Large intestine (tissue), 3 donors: ENCODE results near the gene LAMB3. TPM values are rescaled to one million over a fixed set of nuclear protein-coding genes. Genes with fewer than 3 reads are reported as not detected.

ENCODE experiments used
- DNase-seq, 2 donors: peaks; one replicate each; pipeline versions ENCODE4 v3.0.0 to v3.0.0-alpha.2; 2013
- H3K27ac ChIP-seq: one replicate; pipeline ENCODE4 v1.5.1; 2013; ENCODE audit warnings: low read length
- H3K27me3 ChIP-seq: 2 replicates; pipeline ENCODE4 v1.6.1; 2013; ENCODE audit warnings: low read length; ENCODE audit not compliant: control insufficient read depth, insufficient read depth
- H3K36me3 ChIP-seq: 2 replicates; pipeline ENCODE4 v1.6.1; 2013; ENCODE audit warnings: low read length; ENCODE audit not compliant: control insufficient read depth, insufficient read depth
- H3K4me1 ChIP-seq: one replicate; pipeline ENCODE4 v1.6.1; 2013; ENCODE audit warnings: low read length; ENCODE audit not compliant: control insufficient read depth, insufficient read depth
- H3K4me3 ChIP-seq: one replicate; pipeline ENCODE4 v1.5.1; 2013; ENCODE audit warnings: low read length
- H3K9me3 ChIP-seq: one replicate; pipeline ENCODE4 v1.6.1; 2013; ENCODE audit warnings: mild to moderate bottlenecking, low read depth, low read length, moderate library complexity; ENCODE audit not compliant: control insufficient read depth
- WGBS: methylation state at CpG from one replicate; pipeline ENCODE4 v1.1.5; 2013; ENCODE audit warnings: low lambda C conversion rate; ENCODE audit not compliant: insufficient coverage; 5-methylcytosine and 5-hydroxymethylcytosine counted together
- polyA plus RNA-seq: library from polyadenylated mRNA; unstranded; fragments of 120-200 nt; gene quantifications from one replicate; pipeline ENCODE4 v1.2.1, GENCODE V29; 2013

The LAMB3 gene
- polyA plus RNA-seq, 1 donor, result 156 TPM

GRCh38 chr1:209634005-209634737 lies 18.1 kb downstream of the LAMB3 start:
- Histone ChIP-seq H3K4me3 (no peak overlapping the region), H3K9me3 (no peaks in the 10 kb centered on the region), H3K4me1 (no peaks in the 10 kb centered on the region), H3K36me3 (peaks cover 82% of the 10 kb centered on the region), H3K27me3 (no peaks in the 10 kb centered on the region), H3K27ac (no peak overlapping the region)
- WGBS, result no CpG with 5 or more reads among the region's 20 CpGs
- DNase-seq, result no peak

GRCh38 chr1:209633335-209633997 lies 18.8 kb downstream of the LAMB3 start:
- no peaks in the 10 kb centered on the region for H3K9me3 ChIP-seq
- WGBS, result 100% methylated on average over 1 of the region's 6 CpGs
- peaks cover 84% of the 10 kb centered on the region for H3K36me3 ChIP-seq
- H3K27me3 ChIP-seq, result no peaks in the 10 kb centered on the region
- no peak overlapping the region for H3K27ac ChIP-seq
- no peaks in the 10 kb centered on the region for H3K4me1 ChIP-seq
- no peak overlapping the region for H3K4me3 ChIP-seq
- no peak for DNase-seq

DNA sequence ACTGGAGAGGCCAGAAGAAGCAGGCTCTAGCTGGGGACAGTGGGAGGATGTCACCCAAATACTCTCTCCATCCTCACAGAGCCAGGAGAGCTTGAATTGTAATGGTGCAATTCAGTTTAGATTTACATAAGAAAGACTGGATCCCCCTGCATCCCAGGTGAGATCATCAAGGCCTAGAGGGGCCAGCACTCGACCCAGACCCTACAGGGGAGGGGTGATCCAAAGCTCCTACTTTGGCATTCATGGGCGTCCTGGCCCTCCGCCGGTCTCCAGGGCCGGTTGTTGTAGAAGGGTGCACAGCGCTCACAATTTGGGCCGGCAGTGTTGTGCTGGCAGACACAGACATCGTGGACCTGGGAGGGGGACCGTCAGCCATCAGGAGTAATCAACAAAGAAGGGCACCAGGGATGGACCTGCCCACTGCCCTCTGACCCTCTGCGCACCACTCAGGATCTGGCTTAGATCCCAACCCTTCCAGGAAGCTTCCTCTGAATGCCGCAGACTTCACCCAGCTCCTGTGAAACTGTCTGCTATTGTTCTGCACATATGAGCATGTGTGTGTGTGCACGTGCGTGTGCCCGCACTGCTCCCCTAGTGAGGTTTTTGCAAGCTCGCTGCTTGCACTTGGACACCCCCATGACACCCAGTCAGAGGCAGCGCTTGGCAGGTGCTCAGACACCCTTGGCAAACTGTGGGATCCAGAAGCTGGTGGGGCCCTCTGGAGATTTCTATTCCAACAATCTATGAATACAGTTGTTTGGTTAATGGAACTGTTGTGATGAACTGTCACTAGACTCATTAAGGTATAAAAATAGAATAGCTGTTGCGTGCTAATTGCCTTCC lies 21.6 kb downstream of the LAMB3 start:
- Histone ChIP-seq H3K4me3 (no peak overlapping the region), H3K36me3 (peaks cover 85% of the 10 kb centered on the region), H3K4me1 (peaks cover 5% of the 10 kb centered on the region), H3K9me3 (no peaks in the 10 kb centered on the region), H3K27me3 (no peaks in the 10 kb centered on the region), H3K27ac (no peak overlapping the region)
- no peak for DNase-seq
- WGBS, result no CpG with 5 or more reads among the region's 17 CpGs

DNA sequence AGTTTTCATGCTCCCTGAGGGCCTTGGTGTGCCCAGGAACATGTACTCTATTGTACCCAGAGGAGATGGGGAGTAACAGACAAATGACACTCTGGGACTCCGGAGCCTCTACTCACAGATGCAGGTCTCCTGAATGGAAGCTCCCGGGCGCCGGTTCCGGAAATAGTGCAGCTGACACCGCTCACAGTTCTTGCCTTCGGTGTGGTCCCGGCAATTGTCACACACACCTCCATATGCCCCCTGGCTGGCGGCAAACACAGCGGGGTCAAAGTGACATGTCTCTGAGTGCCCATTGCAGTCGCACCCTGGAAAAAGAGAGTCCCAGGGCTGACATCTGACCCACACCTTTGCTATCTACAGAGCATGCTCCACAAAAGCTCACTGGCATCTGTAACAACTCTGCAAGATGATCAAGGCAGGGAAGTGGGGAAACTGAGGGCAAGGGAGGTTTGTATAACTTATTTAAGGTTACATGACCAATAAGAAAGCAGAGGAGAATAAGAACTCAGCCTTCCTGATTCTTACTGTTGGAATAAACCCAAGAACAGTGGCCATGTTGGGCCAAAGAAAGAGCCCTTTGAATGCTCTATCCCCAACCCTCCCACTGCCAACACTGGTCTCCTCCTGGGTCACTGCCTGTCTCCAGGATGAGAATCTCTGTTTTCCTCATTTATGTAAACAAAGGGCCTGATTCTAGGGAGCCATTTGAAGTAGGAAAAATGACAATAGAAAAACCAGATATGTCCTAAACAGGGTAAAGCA lies 22.4 kb downstream of the LAMB3 start:
- no peak overlapping the region for H3K4me3 ChIP-seq
- no CpG with 5 or more reads among the region's 11 CpGs for WGBS
- DNase-seq, result no peak
- H3K9me3 ChIP-seq, result no peaks in the 10 kb centered on the region
- no peaks in the 10 kb centered on the region for H3K27me3 ChIP-seq
- no peak overlapping the region for H3K27ac ChIP-seq
- peaks cover 8% of the 10 kb centered on the region for H3K4me1 ChIP-seq
- peaks cover 88% of the 10 kb centered on the region for H3K36me3 ChIP-seq

- no peak for DNase-seq
- 94% methylated on average over 3 of the region's 7 CpGs for WGBS
- H3K36me3 ChIP-seq, result peaks cover 87% of the 10 kb centered on the region
These were observed 23.5 kb downstream of the LAMB3 start for GRCh38 chr1:209628618-209629299.

DNA sequence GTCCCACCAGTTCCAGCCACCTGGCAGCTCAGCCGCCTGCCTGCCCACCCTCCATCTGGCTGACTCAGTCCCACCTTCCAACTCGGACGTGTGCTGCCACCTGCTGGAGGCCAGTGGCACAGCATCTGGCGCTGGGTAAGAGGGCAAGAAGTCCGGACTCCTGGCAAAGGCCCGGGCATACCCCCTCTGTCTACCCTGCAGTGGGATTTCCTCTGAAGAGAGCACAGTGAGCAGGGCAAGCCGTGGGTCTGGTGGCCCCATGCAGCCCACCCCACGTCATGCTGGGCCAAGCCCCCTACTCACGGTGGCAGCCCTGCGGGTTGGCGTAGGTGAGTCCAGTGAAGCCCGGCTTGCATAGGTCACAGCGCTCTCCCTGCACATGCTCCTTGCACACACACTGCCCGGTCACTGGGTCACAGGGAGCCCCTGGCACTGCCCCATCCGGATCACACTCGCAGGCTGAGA lies 24.5 kb downstream of the LAMB3 start:
- peaks cover 15% of the 10 kb centered on the region for H3K4me1 ChIP-seq
- no CpG with 5 or more reads among the region's 16 CpGs for WGBS
- DNase-seq, result peak in 1 of 2 donors; percentile 40
- no peaks in the 10 kb centered on the region for H3K9me3 ChIP-seq
- no peak overlapping the region for H3K4me3 ChIP-seq
- H3K36me3 ChIP-seq, result peaks cover 89% of the 10 kb centered on the region
- no peak overlapping the region for H3K27ac ChIP-seq
- no peaks in the 10 kb centered on the region for H3K27me3 ChIP-seq

More at GRCh38 chr1:209628618-209629299, 23.5 kb downstream of the LAMB3 start:
- no peak overlapping the region for H3K27ac ChIP-seq
- no peaks in the 10 kb centered on the region for H3K27me3 ChIP-seq
- H3K4me1 ChIP-seq, result peaks cover 8% of the 10 kb centered on the region
- no peaks in the 10 kb centered on the region for H3K9me3 ChIP-seq
- no peak overlapping the region for H3K4me3 ChIP-seq

- DNase-seq, result no peak
- H3K9me3 ChIP-seq, result no peaks in the 10 kb centered on the region
- H3K27ac ChIP-seq, result no peak overlapping the region
- peaks cover 21% of the 10 kb centered on the region for H3K4me1 ChIP-seq
- no CpG with 5 or more reads among the region's 16 CpGs for WGBS
- peaks cover 90% of the 10 kb centered on the region for H3K36me3 ChIP-seq
- H3K27me3 ChIP-seq, result no peaks in the 10 kb centered on the region
- H3K4me3 ChIP-seq, result no peak overlapping the region
These were observed 25.0 kb downstream of the LAMB3 start for GRCh38 chr1:209627027-209627731.

- peaks cover 90% of the 10 kb centered on the region for H3K36me3 ChIP-seq
- H3K27me3 ChIP-seq, result no peaks in the 10 kb centered on the region
- no peak overlapping the region for H3K4me3 ChIP-seq
- H3K4me1 ChIP-seq, result peaks cover 28% of the 10 kb centered on the region
- H3K9me3 ChIP-seq, result no peaks in the 10 kb centered on the region
- WGBS, result no CpG with 5 or more reads among the region's 19 CpGs
- DNase-seq, result no peak
- no peak overlapping the region for H3K27ac ChIP-seq
These were observed 25.7 kb downstream of the LAMB3 start for GRCh38 chr1:209626346-209627026.
